ENCODE results near the gene DOK3. TPM values are rescaled to one million over a fixed set of nuclear protein-coding genes. Genes with fewer than 3 reads are reported as not detected.

The DOK3 gene
- total and polyA plus RNA-seq, 4 donors: 15.6 to 146 (median 47.8) TPM

GRCh38 chr5:177472460-177473442 is 36.9 kb downstream of the DOK3 start:
- TF ChIP-seq CTCF (IDR thresholded peaks at IDR 0.05; ENCODE audit: control extremely low read depth, extremely low read depth): no peak
- Histone ChIP-seq H3K4me3 (peak overlapping the region; percentile 42), H3K36me3 (ENCODE audit: control insufficient read depth in 4 of 4, insufficient read depth in 4 of 4, low read length in 4 of 4) (peaks cover 0 to 12% (median 2%) of the 10 kb centered on the region in 4 donors), H3K4me1 (ENCODE audit: control insufficient read depth in 5 of 5, insufficient read depth in 5 of 5, low read length in 5 of 5) (peaks cover 0 to 39% (median 12%) of the 10 kb centered on the region in 5 donors), H3K9ac (ENCODE audit: insufficient read depth in 1 of 2, low read length in 2 of 2) (peak overlapping the region in 1 of 2 donors; percentile 42), H3K27ac (ENCODE audit: low read depth in 1 of 2, low read length in 1 of 2) (peak overlapping the region in 1 of 2 donors; percentile 15), H3K27me3 (ENCODE audit: control insufficient read depth in 3 of 3, insufficient read depth in 3 of 3, low read length in 2 of 3) (no peaks in the 10 kb centered on the region), H3K9me3 (ENCODE audit: control insufficient read depth in 4 of 4, insufficient read depth in 3 of 4, low read length in 3 of 4) (no peaks in the 10 kb centered on the region)
- no peak for ATAC-seq (ENCODE audit: insufficient read depth, low FRiP score)
- peak; percentile 58 to 72 (median 65) for DNase-seq
- 1 to 2% methylated on average over 47 to 93 of the region's 93 CpGs for WGBS, 2 donors

- no peaks in the 10 kb centered on the region for H3K27me3 ChIP-seq (ENCODE audit: control insufficient read depth in 3 of 3, insufficient read depth in 3 of 3, low read length in 2 of 3)
- H3K4me1 ChIP-seq (ENCODE audit: control insufficient read depth in 5 of 5, insufficient read depth in 5 of 5, low read length in 5 of 5): peaks cover 0 to 38% (median 12%) of the 10 kb centered on the region in 5 donors
- H3K9me3 ChIP-seq (ENCODE audit: control insufficient read depth in 4 of 4, insufficient read depth in 3 of 4, low read length in 3 of 4): no peaks in the 10 kb centered on the region
- no peak for DNase-seq
- no peak for ATAC-seq (ENCODE audit: insufficient read depth, low FRiP score)
- peak overlapping the region; percentile 8 to 15 for H3K27ac ChIP-seq (ENCODE audit: low read depth in 1 of 2, low read length in 1 of 2)
- H3K36me3 ChIP-seq (ENCODE audit: control insufficient read depth in 4 of 4, insufficient read depth in 4 of 4, low read length in 4 of 4): peaks cover 0 to 19% (median 9%) of the 10 kb centered on the region in 4 donors
- no peak overlapping the region for H3K4me3 ChIP-seq
- peak overlapping the region in 1 of 2 donors; percentile 42 for H3K9ac ChIP-seq (ENCODE audit: insufficient read depth in 1 of 2, low read length in 2 of 2)
- 60 to 71% methylated on average over 14 of the region's 14 CpGs for WGBS, 2 donors
- TF ChIP-seq CTCF (IDR thresholded peaks at IDR 0.05; ENCODE audit: control extremely low read depth, extremely low read depth): no peak
These were observed 37.8 kb downstream of the DOK3 start for GRCh38 chr5:177471610-177472356.

GRCh38 chr5:177470759-177471536 is 38.7 kb downstream of the DOK3 start:
- DNase-seq (no peak), ATAC-seq (ENCODE audit: insufficient read depth, low FRiP score) (no peak)
- no peaks in the 10 kb centered on the region for H3K27me3 ChIP-seq (ENCODE audit: control insufficient read depth in 3 of 3, insufficient read depth in 3 of 3, low read length in 2 of 3)
- peaks cover 0 to under 1% (median 0%) of the 10 kb centered on the region in 4 donors for H3K9me3 ChIP-seq (ENCODE audit: control insufficient read depth in 4 of 4, insufficient read depth in 3 of 4, low read length in 3 of 4)
- WGBS, 2 donors: 87 to 88% methylated on average over 10 of the region's 10 CpGs
- H3K27ac ChIP-seq (ENCODE audit: low read depth in 1 of 2, low read length in 1 of 2): no peak overlapping the region
- no peak overlapping the region for H3K4me3 ChIP-seq
- peaks cover 0 to 35% (median 12%) of the 10 kb centered on the region in 5 donors for H3K4me1 ChIP-seq (ENCODE audit: control insufficient read depth in 5 of 5, insufficient read depth in 5 of 5, low read length in 5 of 5)
- no peak for TF ChIP-seq CTCF (IDR thresholded peaks at IDR 0.05; ENCODE audit: control extremely low read depth, extremely low read depth)
- peaks cover 0 to 27% (median 16%) of the 10 kb centered on the region in 4 donors for H3K36me3 ChIP-seq (ENCODE audit: control insufficient read depth in 4 of 4, insufficient read depth in 4 of 4, low read length in 4 of 4)
- no peak overlapping the region for H3K9ac ChIP-seq (ENCODE audit: insufficient read depth in 1 of 2, low read length in 2 of 2)
